OCI-LY7 (cell line): Measurements from ENCODE around the gene JUN. TPM values are rescaled to one million over a fixed set of nuclear protein-coding genes. Genes with fewer than 3 reads are reported as not detected.
"Not testable (repeated sequence)": the region's sequence is repeated elsewhere in the genome, so short reads cannot be mapped to it uniquely, and the experiment has no call there.

Experiments
- BruUV-seq: library from RNA; stranded (reverse); fragments of 400-500 nt; replicated peaks from 2 replicates; lab custom pipeline; 2021; lab: Mats Ljungman, UMichigan
- CTCF ChIA-PET: fragments of 300-600 bp; sonication (Branson Sonifier 250); formaldehyde crosslinking; loops from one replicate; lab custom pipeline; 2022; ENCODE audit warnings: antibody characterized with exemption; ENCODE audit not compliant: unreplicated experiment; lab: Charles Lee
- POLR2A ChIA-PET: fragments of 300-600 bp; sonication (Branson Sonifier 250); formaldehyde crosslinking; loops from one replicate; lab custom pipeline; 2022; ENCODE audit warnings: antibody characterized with exemption; lab: Charles Lee
- DNase-seq: peaks from one replicate; pipeline ENCODE4 v3.0.0-alpha.2; 2015; ENCODE audit warnings: low spot score
- H2AFZ ChIP-seq: fragments of 200-600 bp; sonication (generic), shearing (Covaris generic); 2 replicates; pipeline ENCODE4 v1.6.1; 2014; ENCODE audit warnings: mild to moderate bottlenecking, antibody characterized with exemption, low read length, moderate library complexity
- H3K27ac ChIP-seq: fragments of 200-600 bp; sonication (generic); 2 replicates; pipeline ENCODE4 v1.5.1; 2014; ENCODE audit warnings: mixed run types, low read depth, mild to moderate bottlenecking, moderate library complexity, low read length, inconsistent platforms; ENCODE audit not compliant: poor library complexity, severe bottlenecking
- H3K36me3 ChIP-seq: fragments of 200-600 bp; sonication (generic); 2 replicates; pipeline ENCODE4 v1.6.1; 2014; ENCODE audit warnings: mild to moderate bottlenecking, antibody characterized with exemption, low read length, moderate library complexity, mixed read lengths; ENCODE audit not compliant: insufficient read depth
- H3K4me1 ChIP-seq: fragments of 200-600 bp; sonication (generic); 2 replicates; pipeline ENCODE4 v1.5.1; 2014; ENCODE audit warnings: mild to moderate bottlenecking, low read length; ENCODE audit not compliant: insufficient read depth, poor library complexity, severe bottlenecking
- H3K4me2 ChIP-seq: fragments of 200-600 bp; sonication (generic); 2 replicates; pipeline ENCODE4 v1.6.1; 2014; ENCODE audit warnings: mild to moderate bottlenecking, low read length
- H3K4me3 ChIP-seq: fragments of 200-600 bp; sonication (generic); 2 replicates; pipeline ENCODE4 v1.5.1; 2014; ENCODE audit warnings: mild to moderate bottlenecking, low read depth, low read length; ENCODE audit not compliant: poor library complexity, severe bottlenecking
- H3K79me2 ChIP-seq: fragments of 200-600 bp; sonication (generic); 2 replicates; pipeline ENCODE4 v1.6.1; 2016; ENCODE audit warnings: low read depth, mild to moderate bottlenecking, low read length, moderate library complexity, mixed read lengths; ENCODE audit not compliant: insufficient read depth
- H3K9me2 ChIP-seq: fragments of 200-600 bp; sonication (generic); 2 replicates; pipeline ENCODE4 v1.6.1; 2016; ENCODE audit warnings: mild to moderate bottlenecking, low read length, mixed read lengths; ENCODE audit not compliant: insufficient read depth
- H3K9me3 ChIP-seq: fragments of 200-600 bp; sonication (generic); 2 replicates; pipeline ENCODE4 v1.6.1; 2014; ENCODE audit warnings: mild to moderate bottlenecking, mixed run types, low read length, mixed read lengths
- H4K20me1 ChIP-seq: fragments of 200-600 bp; sonication (generic); 2 replicates; pipeline ENCODE4 v1.6.1; 2014; ENCODE audit warnings: mild to moderate bottlenecking, antibody characterized with exemption, low read length, moderate library complexity, mixed read lengths; ENCODE audit not compliant: insufficient read depth
- EZH2phosphoT487 ChIP-seq: fragments of 200-600 bp; sonication (generic); IDR thresholded peaks from 2 replicates; pipeline ENCODE4 v1.6.1; 2018; ENCODE audit warnings: low read depth, borderline replicate concordance, mild to moderate bottlenecking, mixed run types, antibody characterized with exemption, low read length, moderate library complexity, mixed read lengths
- intact Hi-C: fragments of 100-400 bp; cut with micrococcal nuclease; formaldehyde crosslinking; loops from one replicate; pipeline ENCODE4 v1.10.0; 2022; ENCODE audit not compliant: unreplicated experiment
- total RNA-seq, 2 experiments: library from RNA; depleted of rRNA in 1 of 2; stranded (reverse); fragments of >200 nt in 1 of 2; shearing (Covaris generic) in 1 of 2; gene quantifications; 2 replicates each; pipeline ENCODE4 v1.2.3, GENCODE V29; 2014 to 2022
- TF ChIP-seq, protein P1 (sequence below): fragments of 200-600 bp; sonication (generic); conservative IDR thresholded peaks from 2 replicates; pipeline ENCODE4 v1.5.1; 2014; ENCODE audit warnings: mild to moderate bottlenecking, antibody characterized with exemption, low read length, moderate library complexity, mixed read lengths

The JUN gene
- total RNA-seq, 2 experiments from 2014 or later, result 4.2 to 7.7 TPM

DNA sequence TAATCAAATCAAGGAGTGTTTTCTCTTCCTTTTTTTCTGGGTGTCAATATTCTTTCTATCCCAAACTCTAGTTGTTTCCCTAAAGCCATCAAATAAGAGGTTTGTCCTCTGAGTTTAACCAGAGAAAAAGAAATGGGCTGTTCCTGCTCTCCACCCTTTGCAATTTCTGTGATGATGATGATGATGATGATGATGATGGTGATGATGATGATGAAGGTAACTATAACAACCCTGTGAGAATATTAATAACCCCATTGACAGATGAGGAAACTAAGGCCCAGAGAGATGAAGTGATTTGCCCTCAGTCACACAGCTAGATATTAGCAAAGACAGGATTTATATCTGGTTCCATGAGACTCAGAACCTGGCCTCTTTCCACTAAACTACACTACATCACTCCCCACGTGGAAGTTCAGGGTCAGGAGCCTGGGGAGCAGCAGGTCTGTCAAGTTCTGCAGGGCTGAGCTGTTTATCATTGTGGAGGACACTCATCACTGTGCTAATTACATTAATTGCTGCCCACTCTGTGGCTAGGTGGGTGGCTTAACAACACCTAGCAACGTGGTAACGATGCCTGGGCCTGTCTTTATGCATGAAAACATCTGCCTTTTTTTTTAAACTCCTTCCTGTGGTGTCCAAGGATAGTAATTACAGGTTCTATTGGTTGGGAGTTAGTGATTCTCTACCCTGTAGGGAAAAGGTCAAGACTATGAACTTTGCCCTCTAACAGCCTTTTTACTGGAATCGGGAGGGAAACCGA lies 19.0 kb upstream of the JUN start:
- no peaks in the 10 kb centered on the region for H3K79me2 ChIP-seq
- H3K4me3 ChIP-seq, result no peak overlapping the region
- H3K4me1 ChIP-seq, result peaks cover 20% of the 10 kb centered on the region
- intact Hi-C loops, result no loop called here
- no peak overlapping the region for H3K4me2 ChIP-seq
- CTCF ChIA-PET, result interaction anchor here (1.3 kb wide), 1 partner anchor 9 kb away, joined by 4 read pairs; no protein-coding TSS in a partner anchor
- no peaks in the 10 kb centered on the region for H3K9me3 ChIP-seq
- H3K9me2 ChIP-seq, result no peaks in the 10 kb centered on the region
- H3K36me3 ChIP-seq, result no peaks in the 10 kb centered on the region
- no peak overlapping the region for H3K27ac ChIP-seq
- TF ChIP-seq, protein P1, sequence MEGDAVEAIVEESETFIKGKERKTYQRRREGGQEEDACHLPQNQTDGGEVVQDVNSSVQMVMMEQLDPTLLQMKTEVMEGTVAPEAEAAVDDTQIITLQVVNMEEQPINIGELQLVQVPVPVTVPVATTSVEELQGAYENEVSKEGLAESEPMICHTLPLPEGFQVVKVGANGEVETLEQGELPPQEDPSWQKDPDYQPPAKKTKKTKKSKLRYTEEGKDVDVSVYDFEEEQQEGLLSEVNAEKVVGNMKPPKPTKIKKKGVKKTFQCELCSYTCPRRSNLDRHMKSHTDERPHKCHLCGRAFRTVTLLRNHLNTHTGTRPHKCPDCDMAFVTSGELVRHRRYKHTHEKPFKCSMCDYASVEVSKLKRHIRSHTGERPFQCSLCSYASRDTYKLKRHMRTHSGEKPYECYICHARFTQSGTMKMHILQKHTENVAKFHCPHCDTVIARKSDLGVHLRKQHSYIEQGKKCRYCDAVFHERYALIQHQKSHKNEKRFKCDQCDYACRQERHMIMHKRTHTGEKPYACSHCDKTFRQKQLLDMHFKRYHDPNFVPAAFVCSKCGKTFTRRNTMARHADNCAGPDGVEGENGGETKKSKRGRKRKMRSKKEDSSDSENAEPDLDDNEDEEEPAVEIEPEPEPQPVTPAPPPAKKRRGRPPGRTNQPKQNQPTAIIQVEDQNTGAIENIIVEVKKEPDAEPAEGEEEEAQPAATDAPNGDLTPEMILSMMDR, result no peak
- no peak for TF ChIP-seq EZH2phosphoT487
- no peak overlapping the region for H2AFZ ChIP-seq
- POLR2A ChIA-PET, result interaction anchor here (0.6 to 1.0 kb wide), 2 partner anchors 98 to 556 kb away, joined by 3 read pairs; no protein-coding TSS in a partner anchor
- DNase-seq, result no peak
- BruUV-seq, result no TSS peak
- no peaks in the 10 kb centered on the region for H4K20me1 ChIP-seq

DNA sequence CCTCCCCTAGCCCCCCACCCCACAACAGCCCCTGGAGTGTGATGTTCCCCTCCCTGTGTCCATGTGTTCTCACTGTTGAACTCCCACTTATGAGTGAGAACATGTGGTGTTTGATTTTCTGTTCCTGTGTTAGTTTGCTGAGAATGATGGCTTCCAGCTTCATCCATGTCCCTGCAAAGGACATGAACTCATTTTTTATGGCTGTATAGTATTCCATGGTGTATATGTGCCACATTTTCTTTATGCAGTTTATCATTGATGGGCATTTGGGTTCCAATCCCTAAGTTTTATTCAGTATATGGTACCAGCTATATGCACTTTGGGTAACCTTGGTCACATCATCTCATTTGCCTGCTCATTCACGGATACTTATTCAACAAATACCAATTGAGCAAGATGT lies 17.4 kb upstream of the JUN start:
- H3K4me2 ChIP-seq, DNase-seq, H4K20me1 ChIP-seq, H2AFZ ChIP-seq, POLR2A ChIA-PET, H3K9me2 ChIP-seq, BruUV-seq, intact Hi-C loops, H3K27ac ChIP-seq, CTCF ChIA-PET, H3K79me2 ChIP-seq, H3K36me3 ChIP-seq, H3K9me3 ChIP-seq, H3K4me3 ChIP-seq: not testable (repeated sequence)
- H3K4me1 ChIP-seq, result peaks cover 14% of the 10 kb centered on the region

DNA sequence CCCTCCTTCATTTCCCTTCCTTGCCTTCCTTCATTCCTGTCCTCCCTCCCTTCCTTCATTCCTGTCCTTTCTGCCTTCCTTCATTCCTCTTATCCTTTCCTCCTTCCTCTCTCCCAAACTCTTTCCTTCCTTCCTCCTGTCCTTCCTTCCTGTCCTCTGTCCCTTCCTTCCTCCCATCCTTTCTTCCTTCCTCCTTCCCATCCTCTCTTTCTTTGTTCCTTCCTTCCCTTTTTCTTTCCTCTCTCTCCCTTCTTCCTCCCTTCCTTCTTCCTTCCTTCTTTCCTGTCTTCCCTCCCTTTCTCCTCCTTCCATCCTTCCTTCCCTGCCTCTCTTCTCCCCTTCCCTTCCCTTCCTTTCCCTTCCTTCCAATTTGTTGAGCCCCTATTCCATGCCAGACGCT lies 15.8 kb upstream of the JUN start:
- H3K79me2 ChIP-seq, result no peaks in the 10 kb centered on the region
- H3K4me3 ChIP-seq, result no peak overlapping the region
- H3K4me2 ChIP-seq, result no peak overlapping the region
- H3K9me2 ChIP-seq, result no peaks in the 10 kb centered on the region
- POLR2A ChIA-PET, result no interaction called here
- DNase-seq, result no peak
- no TSS peak for BruUV-seq
- CTCF ChIA-PET, result no interaction called here
- intact Hi-C loops, result no loop called here
- no peak overlapping the region for H2AFZ ChIP-seq
- H3K36me3 ChIP-seq, result no peaks in the 10 kb centered on the region
- no peak overlapping the region for H3K27ac ChIP-seq
- H3K4me1 ChIP-seq, result no peaks in the 10 kb centered on the region
- no peak for TF ChIP-seq EZH2phosphoT487
- TF ChIP-seq, protein P1, result no peak
- H4K20me1 ChIP-seq, result no peaks in the 10 kb centered on the region
- H3K9me3 ChIP-seq, result no peaks in the 10 kb centered on the region
